ENCODE measurements around the gene PRKCA. TPM values are rescaled to one million over a fixed set of nuclear protein-coding genes. Genes with fewer than 3 reads are reported as not detected.

PRKCA gene
- total RNA-seq, 1 donor from 2014 or later: 5.4 TPM

DNA sequence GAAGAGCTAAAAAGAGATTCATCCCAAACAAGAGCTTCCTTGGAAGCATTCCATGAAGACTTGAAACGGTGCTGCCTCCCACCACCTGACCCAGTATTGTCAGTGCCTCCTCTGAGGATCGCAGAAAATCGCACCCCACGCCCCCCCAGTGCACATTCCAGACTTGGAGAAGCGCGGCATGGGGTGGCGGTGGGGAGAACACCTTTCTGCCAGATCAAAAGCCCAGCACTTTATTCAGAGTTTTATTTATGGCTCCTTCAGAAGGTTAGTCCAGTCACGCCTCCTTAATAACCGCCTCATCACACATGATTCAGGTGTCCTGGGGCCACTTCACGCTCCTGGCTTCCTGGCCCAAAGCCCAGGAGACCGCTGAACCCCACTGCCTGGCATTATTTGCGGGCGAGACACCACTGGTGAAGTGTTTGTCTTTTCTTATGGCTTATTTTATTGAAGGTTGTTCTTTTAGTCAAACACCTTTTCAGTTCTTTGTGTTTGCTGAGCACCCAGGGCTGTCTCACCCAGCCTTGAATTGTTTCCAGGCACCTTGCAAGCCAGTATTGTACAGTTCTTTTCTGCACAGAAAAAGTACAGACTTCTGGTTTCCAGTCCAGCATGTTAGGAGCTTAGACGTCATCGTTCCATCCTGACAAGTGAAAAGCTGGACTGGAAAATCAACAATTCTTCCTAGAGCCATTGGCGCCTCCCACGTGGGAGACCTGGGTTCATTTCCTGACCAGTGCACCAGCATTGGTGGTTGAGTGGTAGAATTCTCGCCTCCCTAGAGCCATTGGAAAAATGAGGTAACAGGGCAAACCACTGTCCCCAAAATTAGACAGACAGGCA is 452.9 kb downstream of the PRKCA start:
- intact Hi-C loops (cut with DNase I): no loop called here
- ATAC-seq (ENCODE audit: poor library complexity): no peak
- DNase-seq: no peak

DNA sequence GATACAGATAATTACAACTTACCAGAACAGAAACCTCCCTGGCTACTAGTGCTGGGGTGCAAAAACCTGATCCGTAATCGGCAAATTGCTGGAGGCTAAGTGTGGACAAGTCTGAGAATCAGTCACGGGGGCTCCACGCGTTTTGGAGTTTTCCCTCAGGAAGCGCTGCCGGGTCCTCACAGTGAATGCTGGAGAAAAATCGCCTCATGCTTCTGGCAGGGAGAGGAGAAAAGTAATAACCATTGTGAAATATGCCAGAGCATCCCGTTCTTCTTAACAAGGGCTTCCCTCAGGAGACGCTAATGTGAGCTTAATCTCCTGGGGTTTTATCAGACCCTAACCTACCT is 453.5 kb downstream of the PRKCA start:
- DNase-seq: no peak
- no peak for ATAC-seq (ENCODE audit: poor library complexity)
- intact Hi-C loops (cut with DNase I): no loop called here

DNA sequence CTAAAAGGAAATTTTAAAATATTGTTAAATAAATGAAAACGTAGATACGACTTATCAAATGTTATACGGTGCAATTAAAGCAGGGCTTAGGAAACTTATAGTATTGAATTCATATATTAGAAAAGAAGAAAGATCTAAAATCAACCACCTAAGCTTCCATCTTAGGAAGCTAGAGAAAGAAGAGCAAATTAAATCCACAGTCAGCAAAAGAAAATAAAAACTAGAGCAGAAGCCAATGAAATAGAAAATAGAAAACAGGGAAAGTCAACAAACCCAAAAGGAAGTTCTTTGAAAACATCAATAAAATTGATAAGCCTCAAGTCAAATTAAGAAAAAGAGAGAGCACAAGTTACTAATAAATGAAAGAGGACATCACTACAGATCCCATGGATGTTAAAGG is 457.9 kb downstream of the PRKCA start:
- DNase-seq (no peak), ATAC-seq (ENCODE audit: poor library complexity) (no peak)
- intact Hi-C loops (cut with DNase I): no loop called here

DNA sequence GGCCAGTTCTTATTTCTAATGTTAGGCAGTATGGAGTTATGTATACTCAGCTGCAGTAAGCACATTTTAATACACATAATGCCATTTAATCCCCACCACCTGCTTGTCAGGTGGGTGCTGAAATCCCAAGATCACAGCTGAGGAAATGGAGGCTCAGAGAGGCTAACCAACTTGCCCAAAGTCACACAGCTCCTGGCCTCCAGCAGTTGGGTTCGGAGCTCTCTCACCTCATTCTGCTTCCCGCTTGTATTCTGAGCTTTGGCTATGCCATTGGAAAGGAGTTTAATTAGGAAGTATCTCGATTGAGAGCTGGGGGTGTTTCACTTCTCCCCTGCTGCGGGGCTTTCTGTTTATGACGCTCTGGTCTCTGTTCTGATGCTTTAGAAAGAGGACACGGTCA is 459.9 kb downstream of the PRKCA start:
- intact Hi-C loops (cut with DNase I): no loop called here
- no peak for ATAC-seq (ENCODE audit: poor library complexity)

DNA sequence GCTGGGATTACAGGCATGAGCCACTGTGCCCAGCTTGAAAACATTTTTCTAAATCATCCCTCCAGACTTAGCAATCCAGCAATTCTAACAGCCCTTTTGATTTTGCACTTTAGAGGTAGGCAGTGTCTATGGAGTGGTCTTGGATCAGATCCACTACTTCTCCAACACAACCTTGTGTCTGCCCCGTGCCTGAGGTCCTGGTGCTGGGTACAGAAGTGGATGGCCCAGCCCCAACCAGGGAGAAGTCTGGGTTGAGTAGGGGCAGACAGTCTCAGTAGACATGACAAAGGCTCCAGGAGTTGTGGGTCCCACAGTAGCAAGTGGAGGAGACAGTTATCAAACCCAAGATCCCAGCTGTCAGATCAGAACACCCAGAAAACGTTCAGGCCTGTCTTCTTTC is 460.6 kb downstream of the PRKCA start:
- ATAC-seq (ENCODE audit: poor library complexity): no peak
- intact Hi-C loops (cut with DNase I): no loop called here
- no peak for DNase-seq

More for the DNA sequence above, 459.9 kb downstream of the PRKCA start:
- no peak for DNase-seq

DNA sequence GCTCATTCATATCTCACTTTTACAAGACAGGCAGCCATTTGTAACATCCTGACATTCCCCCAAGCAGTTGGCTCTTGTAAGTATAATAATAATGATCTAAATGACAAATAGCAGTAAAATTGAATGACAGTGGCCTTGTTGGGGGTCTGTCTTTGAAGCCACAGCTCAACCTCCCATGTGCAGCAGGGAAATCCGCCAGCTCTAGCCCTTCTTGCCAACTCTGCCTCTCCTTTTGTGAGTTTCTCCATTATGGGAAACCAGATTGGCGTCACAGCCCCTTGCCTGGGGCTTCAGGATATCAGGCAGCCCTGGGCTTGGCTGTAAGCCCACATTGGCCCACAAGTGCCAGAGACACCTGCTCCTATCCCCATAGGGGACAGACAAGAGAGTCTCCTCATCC is 462.1 kb downstream of the PRKCA start:
- ATAC-seq (ENCODE audit: poor library complexity): no peak
- intact Hi-C loops (cut with DNase I): no loop called here
- DNase-seq: no peak

DNA sequence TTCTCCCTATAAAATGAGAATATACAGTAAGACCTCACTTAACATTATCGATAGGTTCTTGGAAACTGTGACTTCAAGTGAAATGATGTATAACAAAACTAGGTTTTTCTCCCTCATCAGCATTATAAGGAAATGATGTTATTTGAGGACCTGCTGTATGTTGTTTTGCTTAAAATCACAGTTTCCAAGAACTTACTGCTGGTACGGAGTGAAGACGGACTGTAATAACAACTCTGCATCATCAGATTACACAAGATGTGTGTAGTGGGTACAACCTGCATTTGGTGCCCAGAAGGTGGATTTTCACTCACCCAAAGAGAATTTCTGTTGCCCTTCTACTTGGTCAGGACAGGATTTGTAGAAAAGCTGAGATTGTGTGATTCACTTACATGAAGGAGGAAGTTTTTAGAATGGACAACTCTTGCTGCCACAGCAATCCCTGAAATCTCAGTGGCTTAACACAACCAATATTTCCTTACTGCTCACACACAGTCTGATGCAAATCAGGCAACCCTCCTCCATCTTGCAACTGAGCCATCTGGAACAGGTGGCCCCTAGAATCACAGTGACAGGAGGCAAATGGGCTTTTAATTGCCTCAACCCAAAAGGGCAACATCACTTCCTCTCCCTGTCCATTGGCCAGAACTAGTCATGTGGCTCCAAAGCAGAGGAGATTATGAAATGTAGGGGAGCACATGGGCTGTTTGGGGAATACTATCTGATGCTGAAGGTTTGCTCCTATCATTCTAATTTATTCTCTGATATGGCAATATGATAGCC is 464.9 kb downstream of the PRKCA start:
- intact Hi-C loops (cut with DNase I): no loop called here
- ATAC-seq (ENCODE audit: poor library complexity) (no peak), DNase-seq (no peak)

DNA sequence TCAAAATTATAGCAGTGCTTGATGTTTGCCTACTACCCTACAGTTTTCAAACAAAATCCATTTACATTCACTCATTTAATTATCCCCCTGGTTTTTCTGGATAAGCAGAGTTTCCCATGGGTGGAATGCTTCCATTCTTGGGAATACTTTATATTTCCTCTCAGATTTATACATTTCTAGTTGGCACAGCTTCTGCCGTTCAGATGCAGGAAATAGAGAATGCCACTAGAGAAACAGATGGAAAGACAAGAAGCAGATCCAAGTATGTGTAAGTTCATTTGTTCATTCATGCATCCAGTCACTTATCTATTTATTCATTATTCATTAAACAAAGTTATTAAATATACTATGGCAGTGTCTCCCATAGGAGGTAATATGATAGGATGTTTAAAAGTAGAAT is 467.5 kb downstream of the PRKCA start:
- DNase-seq: no peak
- no peak for ATAC-seq (ENCODE audit: poor library complexity)
- intact Hi-C loops (cut with DNase I): no loop called here

DNA sequence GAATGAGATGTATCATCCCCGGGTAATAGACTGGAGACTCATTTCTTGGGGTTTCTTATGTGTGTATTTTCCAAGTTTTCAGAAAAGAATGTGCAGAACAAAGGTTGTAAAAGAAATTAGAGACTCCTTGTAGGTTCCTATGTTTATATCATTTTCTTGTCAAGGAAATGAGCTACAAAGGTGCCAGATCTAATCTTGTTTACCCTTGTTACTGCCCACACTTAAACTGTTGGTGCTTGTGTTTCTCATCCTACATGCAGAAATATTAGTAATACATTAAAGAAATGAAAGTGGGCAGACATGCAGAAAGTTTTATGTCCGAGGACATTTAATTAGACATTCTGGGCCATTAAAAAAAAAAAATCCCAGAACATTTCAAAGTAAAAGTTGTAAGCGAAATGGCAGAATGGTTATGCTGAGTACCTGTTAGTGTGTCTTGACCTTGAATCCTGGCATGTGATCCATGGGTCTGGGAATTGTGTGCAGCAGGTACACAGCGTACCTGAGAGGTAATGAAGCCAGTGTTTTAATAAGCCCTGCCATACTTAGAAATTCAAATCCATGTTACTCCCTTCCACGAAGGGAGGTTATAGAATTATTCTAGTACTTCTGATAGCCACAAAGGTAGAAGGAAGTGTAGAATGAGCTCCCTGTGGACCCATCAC is 469.9 kb downstream of the PRKCA start:
- DNase-seq: no peak
- intact Hi-C loops (cut with DNase I): no loop called here
- ATAC-seq (ENCODE audit: poor library complexity): no peak

DNA sequence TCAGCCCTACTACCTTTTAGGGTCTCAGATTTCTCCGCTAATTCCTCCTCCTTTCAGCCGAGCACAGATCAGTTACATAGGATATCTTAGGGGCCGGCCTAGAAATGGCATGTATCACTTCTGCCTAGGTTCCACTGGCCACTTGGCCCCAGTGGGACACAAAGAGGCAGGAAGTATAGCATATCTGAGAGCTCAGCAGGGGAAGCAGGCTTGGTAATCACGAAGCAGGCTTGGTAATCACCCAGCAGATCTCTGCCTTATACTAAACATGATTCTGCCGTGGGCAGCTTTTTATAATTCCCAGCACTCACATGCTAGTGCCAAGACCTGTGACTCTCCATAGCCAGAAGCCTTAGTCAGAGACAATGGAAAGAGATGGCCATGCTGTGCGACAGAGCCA is 472.9 kb downstream of the PRKCA start:
- intact Hi-C loops (cut with DNase I): no loop called here
- no peak for ATAC-seq (ENCODE audit: poor library complexity)

DNA sequence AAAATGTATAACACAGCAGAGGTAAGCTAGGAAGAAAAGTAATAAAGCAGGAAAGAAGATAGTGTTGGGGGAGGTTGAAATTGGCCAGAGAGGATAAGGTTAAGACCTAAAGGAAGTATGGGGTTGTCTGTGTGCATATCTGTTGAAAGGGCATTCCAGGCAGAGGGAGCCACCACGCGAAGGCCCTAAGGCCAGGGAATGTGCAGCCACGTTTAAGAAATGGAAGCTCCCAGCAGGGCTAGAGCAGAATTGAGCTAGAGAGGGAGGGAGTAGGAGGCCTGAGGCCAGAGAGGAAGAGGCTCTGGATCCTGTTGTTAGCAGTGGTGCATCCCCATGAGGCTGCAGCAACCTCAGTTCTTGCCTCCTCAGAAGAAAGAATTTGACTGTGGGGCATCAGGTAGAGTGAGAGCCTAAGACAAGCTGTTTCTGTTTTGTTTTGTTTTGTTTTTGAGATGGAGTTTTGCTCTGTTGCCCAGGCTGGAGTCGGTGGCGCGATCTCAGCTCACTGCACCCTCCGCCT is 473.5 kb downstream of the PRKCA start:
- no peak for ATAC-seq (ENCODE audit: poor library complexity)
- intact Hi-C loops (cut with DNase I): no loop called here

More for the DNA sequence above, 472.9 kb downstream of the PRKCA start:
- DNase-seq: no peak

DNA sequence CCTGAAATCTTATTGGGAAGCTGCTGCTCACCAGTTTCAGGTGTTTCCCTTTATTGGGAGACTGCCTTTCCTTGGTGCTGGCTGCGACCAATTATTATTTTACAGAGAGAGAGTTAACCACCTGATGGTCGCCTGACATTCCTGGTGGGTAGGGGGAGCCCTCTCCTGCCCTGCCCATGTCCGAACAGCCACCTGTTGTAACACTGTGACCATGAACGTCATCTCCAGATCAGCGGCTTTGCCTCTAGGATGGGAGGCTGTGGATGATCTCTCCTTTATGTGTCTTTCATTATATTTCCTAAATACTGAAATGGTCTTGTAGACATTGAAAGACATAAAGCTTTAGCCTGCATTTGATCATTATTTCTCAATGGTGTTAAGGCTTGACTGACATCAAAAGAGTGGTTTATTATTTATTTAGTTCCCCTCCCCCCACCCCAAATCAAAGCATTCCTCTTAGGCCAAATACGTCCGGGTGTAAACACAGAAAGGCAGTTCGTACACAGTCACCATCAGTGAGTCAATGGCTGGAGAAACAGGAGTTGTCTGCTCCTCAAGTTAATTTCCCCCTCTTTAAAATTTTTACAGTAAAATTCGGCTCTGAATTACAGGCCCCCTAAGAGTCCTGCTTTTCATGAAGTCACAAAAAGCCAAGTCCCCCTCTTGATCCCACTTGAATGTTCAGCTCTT is 474.7 kb downstream of the PRKCA start:
- no peak for ATAC-seq (ENCODE audit: poor library complexity)
- intact Hi-C loops (cut with DNase I): no loop called here
- DNase-seq: no peak

More for the DNA sequence above, 473.5 kb downstream of the PRKCA start:
- no peak for DNase-seq

DNA sequence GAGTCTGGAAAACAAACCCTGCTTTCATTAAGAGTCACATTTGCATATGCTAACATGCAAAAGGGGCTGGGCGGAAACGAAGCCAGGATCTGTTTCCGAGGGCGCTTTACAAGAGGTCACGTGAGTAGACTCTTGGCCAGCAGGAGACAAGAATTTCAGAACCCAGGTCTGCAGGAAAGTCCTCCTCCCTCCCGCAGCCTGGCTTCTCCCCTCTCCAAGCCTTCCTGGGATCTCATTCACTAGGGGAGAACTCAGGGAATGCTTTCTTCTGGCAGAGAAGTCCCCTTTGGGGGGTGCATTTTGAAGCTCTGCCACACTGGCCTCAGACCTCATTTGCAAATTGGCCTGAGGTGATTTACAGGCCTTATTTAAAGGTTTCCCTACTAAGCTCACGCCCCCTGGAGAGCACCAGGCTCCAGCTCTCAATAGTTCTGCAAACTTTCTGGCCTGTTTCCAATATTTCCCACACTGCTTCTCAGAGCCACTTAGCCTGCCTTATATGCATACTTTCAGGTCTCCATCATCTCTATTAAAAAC is 475.3 kb downstream of the PRKCA start:
- intact Hi-C loops (cut with DNase I): no loop called here
- ATAC-seq (ENCODE audit: poor library complexity): no peak
- DNase-seq: no peak

DNA sequence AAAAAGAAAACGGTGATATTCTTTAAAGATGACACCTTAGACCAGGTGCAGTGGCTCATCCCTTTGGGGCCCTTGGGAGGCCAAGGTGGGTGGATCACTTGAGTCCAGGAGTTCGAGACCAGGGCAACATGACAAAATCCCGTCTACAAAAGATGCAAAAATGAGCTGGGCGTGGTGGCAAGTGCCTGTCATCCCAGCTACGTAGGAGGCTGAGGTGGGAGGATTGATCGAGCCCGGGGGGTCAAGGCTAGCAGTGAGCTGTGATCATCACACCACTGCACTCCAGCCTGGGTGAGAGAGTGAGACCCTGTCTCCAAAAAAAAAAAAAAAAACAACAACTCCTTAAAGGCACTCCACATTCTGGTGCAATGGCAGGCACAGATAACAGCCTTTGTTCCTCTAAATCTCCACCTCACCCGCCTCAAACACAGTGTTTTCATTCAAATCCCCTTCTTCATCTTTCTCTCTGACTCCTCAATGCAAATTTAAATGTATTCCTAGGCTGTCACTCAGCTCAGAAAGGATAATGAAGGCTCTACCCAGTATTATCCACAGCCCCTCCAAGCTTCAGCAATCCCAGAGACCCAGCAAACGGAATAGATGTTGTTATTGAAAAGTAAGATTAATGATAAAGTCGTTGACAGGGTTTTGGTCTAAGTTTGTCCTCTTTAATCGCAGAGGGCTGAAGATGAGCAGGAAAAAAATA is 476.3 kb downstream of the PRKCA start:
- intact Hi-C loops (cut with DNase I): no loop called here
- ATAC-seq (ENCODE audit: poor library complexity) (no peak), DNase-seq (no peak)

DNA sequence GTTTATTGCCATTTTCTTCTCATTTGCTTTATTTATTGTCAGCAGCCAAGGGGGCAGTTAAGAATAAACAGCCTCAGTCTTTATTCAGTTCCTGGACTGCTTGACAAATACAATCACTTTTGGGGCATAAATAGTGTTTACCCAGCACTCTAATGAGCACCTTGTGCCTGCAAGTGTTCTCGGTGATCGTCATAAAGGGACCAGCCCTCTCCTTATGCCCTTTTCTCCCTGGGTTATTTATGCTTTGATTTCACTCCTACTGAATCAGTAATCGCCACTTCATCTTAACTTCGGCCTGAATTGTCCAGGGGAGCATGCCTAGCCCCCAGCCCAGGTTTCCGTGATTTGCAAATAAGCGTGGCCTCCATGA is 476.8 kb downstream of the PRKCA start:
- DNase-seq (no peak), ATAC-seq (ENCODE audit: poor library complexity) (no peak)
- intact Hi-C loops (cut with DNase I): no loop called here

DNA sequence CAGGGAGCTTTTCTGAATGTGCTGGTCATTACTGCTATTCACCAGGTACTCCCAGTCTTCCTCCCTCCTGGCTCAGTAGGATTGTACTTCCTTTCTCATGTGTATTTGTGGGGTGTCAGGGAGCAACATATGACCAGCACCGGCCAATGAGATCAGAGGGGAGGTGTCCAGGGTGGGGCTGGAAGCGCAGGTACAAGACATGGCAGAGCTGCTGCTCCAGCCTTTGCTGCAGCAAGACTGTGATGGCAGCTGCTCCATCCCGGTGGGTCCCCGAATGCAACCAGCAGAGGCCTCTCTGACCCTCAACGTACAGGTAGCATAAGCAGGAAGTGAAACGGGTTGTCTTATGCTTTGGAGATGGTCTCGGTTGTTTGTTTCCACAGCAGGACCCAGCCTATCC is 478.7 kb downstream of the PRKCA start:
- intact Hi-C loops (cut with DNase I): no loop called here
- DNase-seq (no peak), ATAC-seq (ENCODE audit: poor library complexity) (no peak)

DNA sequence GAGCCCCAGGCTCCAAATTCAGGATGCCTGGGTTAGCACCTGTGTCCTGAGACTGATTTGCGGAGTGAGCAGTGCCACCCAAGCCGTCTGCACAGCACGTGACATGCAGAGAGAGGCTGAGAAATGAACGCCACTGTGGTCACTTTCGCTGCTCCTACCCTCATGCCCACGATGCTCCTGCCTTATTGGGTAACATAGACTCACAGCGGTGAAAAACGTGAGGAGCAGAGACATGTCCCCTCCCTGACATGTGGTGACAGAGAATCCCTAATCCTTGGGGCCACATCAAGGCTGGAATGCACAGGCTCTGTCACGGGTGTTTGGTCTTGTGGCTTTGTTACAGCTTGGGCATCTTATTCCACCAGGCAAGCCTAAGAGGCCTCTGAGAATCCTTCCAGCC is 480.4 kb downstream of the PRKCA start:
- ATAC-seq (ENCODE audit: poor library complexity): no peak

DNA sequence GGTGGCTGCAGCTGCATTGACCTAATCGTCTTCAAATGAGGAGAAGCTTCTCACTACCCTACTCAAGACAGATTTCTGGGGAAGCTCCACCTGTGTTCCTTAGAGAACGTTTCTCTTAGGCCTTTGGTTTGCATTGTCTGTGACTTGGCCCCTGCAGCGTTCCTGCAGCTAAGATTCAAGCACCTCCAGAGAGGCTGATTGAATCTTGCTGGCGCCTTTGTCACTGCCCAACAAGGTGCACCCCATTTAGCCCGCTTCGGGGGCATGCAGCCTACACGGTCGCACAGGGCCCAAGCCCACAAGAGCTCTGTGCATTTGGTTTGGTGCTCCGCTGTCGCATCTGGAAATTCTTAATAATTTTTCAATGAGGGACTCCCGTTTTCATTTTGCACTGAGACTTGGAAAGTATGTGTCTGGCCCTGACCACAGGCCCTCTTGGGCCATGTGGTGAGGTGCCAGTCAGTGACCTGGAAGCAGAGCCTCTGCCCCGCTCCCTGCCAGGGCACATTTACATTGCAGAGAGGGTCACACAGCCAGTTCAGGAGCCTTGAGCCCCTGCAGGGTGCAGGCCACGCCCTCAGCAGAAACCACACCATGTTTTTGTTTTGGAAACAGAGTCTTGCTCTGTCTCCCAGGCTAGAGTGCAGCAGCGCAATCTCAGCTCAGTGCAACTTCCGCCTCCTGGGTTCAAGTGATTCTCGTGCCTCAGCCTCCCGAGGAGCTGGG is 481.4 kb downstream of the PRKCA start:
- intact Hi-C loops (cut with DNase I): no loop called here
- DNase-seq: no peak
- no peak for ATAC-seq (ENCODE audit: poor library complexity)

More for the DNA sequence above, 480.4 kb downstream of the PRKCA start:
- intact Hi-C loops (cut with DNase I): no loop called here
- no peak for DNase-seq
